ENCODE measurements around the gene ABCC10. TPM values are rescaled to one million over a fixed set of nuclear protein-coding genes. Genes with fewer than 3 reads are reported as not detected.
A peak's percentile ranks its signal among the peaks of the same experiment; 100 is the strongest.
"Not testable (repeated sequence)": the region's sequence is repeated elsewhere in the genome, so short reads cannot be mapped to it uniquely, and the experiment has no call there.

ABCC10 gene
- total and polyA plus RNA-seq, 10 of the 15 experiments (the other 5 are each of a cell fraction or from before 2014, with no cell fraction given), result 0.80 to 18.2 (median 6.4) TPM

GRCh38 chr6:43380858-43381257 lies 46.5 kb upstream of the ABCC10 start:
- H3K79me2 ChIP-seq (ENCODE audit: control insufficient read depth, insufficient read depth, low read length); DNase-seq (ENCODE audit: low read depth, low spot score); BruUV-seq (replicated peaks); H3K9me3 ChIP-seq (replicated peaks; ENCODE audit: control insufficient read depth, insufficient read depth, low read length); H4K20me1 ChIP-seq (ENCODE audit: control insufficient read depth, insufficient read depth); H3K9ac ChIP-seq (ENCODE audit: control insufficient read depth, insufficient read depth, low read length); in situ Hi-C loops (cut with MboI); FAIRE-seq; ATAC-seq; H3K27me3 ChIP-seq (replicated peaks in 1 of 2; ENCODE audit: control insufficient read depth in 2 of 2, insufficient read depth in 2 of 2, low read length in 1 of 2); H3K36me3 ChIP-seq (ENCODE audit: control insufficient read depth in 2 of 2, insufficient read depth in 2 of 2, low read length in 1 of 2); H2AFZ ChIP-seq (ENCODE audit: control insufficient read depth, low read depth, low read length): not testable (repeated sequence)
- H3K4me1 ChIP-seq (ENCODE audit: control insufficient read depth, insufficient read depth, low read length), result peaks cover 82% of the 10 kb centered on the region
- ChIA-PET RAD21 (ENCODE audit: unreplicated experiment) (interaction anchor here (0.8 to 11.3 kb wide), 4 partner anchors 10 to 117 kb away, joined by 3 to 311 read pairs (median 36); partner anchors contain the start of gene ZNF318), CTCF (interaction anchor here (1.3 to 8.3 kb wide), 3 partner anchors 11 to 46 kb away, joined by 3 to 68 read pairs (median 3); partner anchors contain the start of gene ZNF318), POLR2A (interaction anchor here (0.6 to 10.4 kb wide), 5 partner anchors 13 to 452 kb away, joined by 3 to 218 read pairs (median 6); partner anchors contain the start of genes CNPY3 and ZNF318), SMC1A (ENCODE audit: uncharacterized antibody, unreplicated experiment) (interaction anchor here (3.1 to 27.6 kb wide), 3 partner anchors 10 to 44 kb away, joined by 24 to 616 read pairs (median 85); partner anchors contain the start of gene ZNF318)
- H3K4me2 ChIP-seq (ENCODE audit: control insufficient read depth, insufficient read depth), result peak overlapping the region; percentile 69
- peak overlapping the region; percentile 92 for H3K27ac ChIP-seq (ENCODE audit: control insufficient read depth, insufficient read depth)
- intact Hi-C loops (cut with micrococcal nuclease; ENCODE audit: unreplicated experiment), result loop anchor here (5.0 to 10.0 kb wide), 3 partner anchors 126 to 606 kb away; partner anchors contain the start of gene SRF
- 0 out of 4 replicates have a peak, but pooled peaks of 1 of the 2 experiments have one; percentile 27 for TF ChIP-seq ETV6 (conservative IDR thresholded peaks at IDR 0.05 in 1 of 2, IDR thresholded peaks at IDR 0.05 in 1 of 2; ENCODE audit: borderline replicate concordance in 1 of 2, low read depth in 1 of 2)
- TF ChIP-seq PAX5 (IDR thresholded peaks at IDR 0.05; ENCODE audit: borderline replicate concordance, low read depth, low read length), result peak; percentile 78; the same call in 1 of the 2 replicates
- TF ChIP-seq FOXM1 (IDR thresholded peaks at IDR 0.05; ENCODE audit: low read depth, low read length), result 0 out of 2 replicates have a peak, but pooled peaks have one; percentile 38
- TF ChIP-seq IKZF2 (IDR thresholded peaks at IDR 0.05), result peak; percentile 39 to 40; a peak in 1 of 4 replicates
- peak; percentile 39; the same call in 1 of the 2 replicates for TF ChIP-seq CBFB (IDR thresholded peaks at IDR 0.05; ENCODE audit: low read depth)
- TF ChIP-seq BCL11A (IDR thresholded peaks at IDR 0.05; ENCODE audit: low read depth, low read length), result 0 out of 2 replicates have a peak, but pooled peaks have one; percentile 28
- 0 out of 2 replicates have a peak, but pooled peaks have one; percentile 53 for TF ChIP-seq RELB (IDR thresholded peaks at IDR 0.05; ENCODE audit: low read depth)
- TF ChIP-seq BHLHE40 (IDR thresholded peaks at IDR 0.05; ENCODE audit: borderline replicate concordance in 1 of 2, low read depth in 2 of 2, low read length in 1 of 2), result peak; percentile 28 to 65; a peak in 1 of 4 replicates
- 0 out of 2 replicates have a peak, but pooled peaks have one; percentile 4 for TF ChIP-seq MEF2A (IDR thresholded peaks at IDR 0.05; ENCODE audit: insufficient read depth, low read depth, low read length)
- peak; percentile 56; the same call in 1 of the 2 replicates for TF ChIP-seq TCF12 (IDR thresholded peaks at IDR 0.05; ENCODE audit: low read depth, low read length)
- TF ChIP-seq HDGF (IDR thresholded peaks at IDR 0.05), result peak; percentile 75; the same call in 1 of the 2 replicates
- 0 out of 2 replicates have a peak, but pooled peaks have one; percentile 21 for TF ChIP-seq MTA2 (IDR thresholded peaks at IDR 0.05; ENCODE audit: low read depth)
- peak; percentile 56; the same call in 1 of the 2 replicates for TF ChIP-seq NFIC (IDR thresholded peaks at IDR 0.05; ENCODE audit: low read depth, low read length)
- peak; percentile 65 for TF ChIP-seq NBN (IDR thresholded peaks at IDR 0.05)
- TF ChIP-seq POLR2AphosphoS5 (IDR thresholded peaks at IDR 0.05; ENCODE audit: low read length), result peak; percentile 54; the same call in 1 of the 2 replicates
- TF ChIP-seq EED (IDR thresholded peaks at IDR 0.05; ENCODE audit: low read depth), result peak; percentile 67; the same call in 1 of the 2 replicates
- peak; percentile 39; the same call in 1 of the 2 replicates for TF ChIP-seq MLLT1 (IDR thresholded peaks at IDR 0.05)
- TF ChIP-seq PKNOX1 (IDR thresholded peaks at IDR 0.05), result 0 out of 2 replicates have a peak, but pooled peaks have one; percentile 13
- TF ChIP-seq RUNX3 (IDR thresholded peaks at IDR 0.05; ENCODE audit: low read length), result peak; percentile 62
- TF ChIP-seq ZNF384 (IDR thresholded peaks at IDR 0.05; ENCODE audit: borderline replicate concordance, low read depth, low read length), result peak; percentile 30; the same call in 1 of the 2 replicates
- under 1% methylated on average over 9 of the region's 9 CpGs for WGBS (ENCODE audit: insufficient coverage, insufficient replicate concordance, low lambda C conversion rate, missing lambda C conversion rate)
- peak overlapping the region; percentile 17; the same call in 1 of the 2 replicates for H3K4me3 ChIP-seq

All from GM12878 (cell line).